HAP-1 (cell line): Measurements from ENCODE around the gene ASPHD1.
"Not testable (repeated sequence)": the region's sequence is repeated elsewhere in the genome, so short reads cannot be mapped to it uniquely, and the experiment has no call there.

ENCODE experiments used
- DNase-seq, 2 experiments: peaks; one replicate each; pipeline ENCODE4 v3.0.0-alpha.2; 2016 to 2020; ENCODE audit warnings: low spot score in 2 of 2
- H3K27me3 ChIP-seq: fragments of 250-450 bp; sonication (Bioruptor Pico); 2 replicates; pipeline ENCODE4 v1.5.1; 2020; ENCODE audit warnings: low read depth, mild to moderate bottlenecking, moderate library complexity
- H3K36me3 ChIP-seq: fragments of 250-450 bp; sonication (Bioruptor Pico); replicated peaks from 2 replicates; pipeline ENCODE4 v1.5.1; 2020; ENCODE audit warnings: mild to moderate bottlenecking
- H3K4me1 ChIP-seq: fragments of 250-450 bp; sonication (Bioruptor Pico); 2 replicates; pipeline ENCODE4 v1.5.1; 2020; ENCODE audit warnings: mild to moderate bottlenecking
- H3K4me3 ChIP-seq: fragments of 250-450 bp; sonication (Bioruptor Pico); 2 replicates; pipeline ENCODE4 v1.5.1; 2020; ENCODE audit warnings: mild to moderate bottlenecking, moderate library complexity
- H3K9me3 ChIP-seq: fragments of 250-450 bp; sonication (Bioruptor Pico); 2 replicates; pipeline ENCODE4 v1.5.1; 2020; ENCODE audit warnings: mild to moderate bottlenecking, moderate library complexity
- in situ Hi-C: fragments of 300-500 bp; cut with MboI; formaldehyde crosslinking; loops from 3 replicates; pipeline ENCODE4 v1.14.3; 2020; ENCODE audit warnings: low sequenced_read_pairs, inconsistent platforms, mixed read lengths

The ASPHD1 gene

GRCh38 chr16:29868396-29869009 lies 31.8 kb upstream of the ASPHD1 start:
- peak in 1 of 2 experiments; percentile 21 for DNase-seq
- H3K9me3 ChIP-seq: no peaks in the 10 kb centered on the region
- H3K36me3 ChIP-seq: no peaks in the 10 kb centered on the region
- H3K4me3 ChIP-seq: no peak overlapping the region
- in situ Hi-C loops: no loop called here
- H3K4me1 ChIP-seq: 0 out of 2 replicates have a peak, but pooled peaks cover 3% of the 10 kb centered on the region
- no peaks in the 10 kb centered on the region for H3K27me3 ChIP-seq

DNA sequence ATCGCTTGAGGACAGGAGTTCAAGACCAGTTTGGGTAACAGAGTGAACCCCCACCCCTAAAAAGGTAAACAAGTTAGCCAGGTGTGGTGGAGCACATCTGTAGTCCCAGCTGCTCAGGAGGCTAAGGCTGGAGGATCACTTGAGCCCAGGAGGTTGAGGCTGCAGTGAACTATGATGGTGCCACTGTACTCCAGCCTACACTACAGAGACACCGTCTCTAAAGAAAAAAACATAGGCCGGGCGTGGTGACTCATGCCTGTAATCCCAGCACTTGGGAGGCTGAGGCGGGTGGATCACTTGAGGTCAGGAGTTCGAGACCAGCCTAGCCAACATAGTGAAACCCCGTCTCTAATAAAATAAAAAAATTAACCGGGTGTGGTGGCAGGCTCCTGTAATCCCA lies 31.2 kb upstream of the ASPHD1 start:
- H3K36me3 ChIP-seq, in situ Hi-C loops, DNase-seq, H3K27me3 ChIP-seq, H3K4me1 ChIP-seq, H3K4me3 ChIP-seq, H3K9me3 ChIP-seq: not testable (repeated sequence)

- Histone ChIP-seq H3K4me1 (no peaks in the 10 kb centered on the region), H3K9me3 (no peaks in the 10 kb centered on the region), H3K36me3 (no peaks in the 10 kb centered on the region), H3K27me3 (no peaks in the 10 kb centered on the region), H3K4me3 (no peak overlapping the region)
- in situ Hi-C loops: no loop called here
- DNase-seq: no peak
Measured at GRCh38 chr16:29871822-29872546, 28.3 kb upstream of the ASPHD1 start.

GRCh38 chr16:29873319-29873718 lies 27.0 kb upstream of the ASPHD1 start:
- no peak overlapping the region for H3K4me3 ChIP-seq
- no peaks in the 10 kb centered on the region for H3K36me3 ChIP-seq
- no peak for DNase-seq
- H3K4me1 ChIP-seq: no peaks in the 10 kb centered on the region
- 0 out of 2 replicates have a peak, but pooled peaks cover 2% of the 10 kb centered on the region for H3K9me3 ChIP-seq
- H3K27me3 ChIP-seq: no peaks in the 10 kb centered on the region
- in situ Hi-C loops: no loop called here

DNA sequence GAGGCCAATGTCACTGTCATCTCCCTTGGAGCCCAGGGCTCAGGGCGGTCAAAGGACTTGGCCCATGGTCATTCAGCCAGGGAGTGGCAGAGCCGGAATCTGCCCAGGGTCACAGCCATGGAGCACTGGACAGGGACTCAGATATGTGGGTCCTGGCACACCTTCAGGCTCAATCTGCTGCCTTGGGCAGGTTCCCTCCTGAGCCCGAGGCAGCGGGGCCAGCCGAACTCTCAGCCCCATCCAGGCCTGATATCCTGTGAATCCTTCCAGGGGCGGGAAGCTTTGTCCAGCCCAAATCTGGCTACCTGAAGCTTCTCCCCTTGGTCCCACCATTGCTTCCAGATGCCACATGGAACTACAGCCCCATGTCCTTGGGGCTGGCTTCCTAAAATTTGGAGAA lies 25.1 kb upstream of the ASPHD1 start:
- Histone ChIP-seq H3K4me1 (no peaks in the 10 kb centered on the region), H3K36me3 (no peaks in the 10 kb centered on the region), H3K4me3 (no peak overlapping the region), H3K9me3 (0 out of 2 replicates have a peak, but pooled peaks cover 2% of the 10 kb centered on the region), H3K27me3 (no peaks in the 10 kb centered on the region)
- DNase-seq: no peak
- in situ Hi-C loops: no loop called here

GRCh38 chr16:29876217-29876593 lies 24.1 kb upstream of the ASPHD1 start:
- no peaks in the 10 kb centered on the region for H3K36me3 ChIP-seq
- no peak overlapping the region for H3K4me3 ChIP-seq
- no peaks in the 10 kb centered on the region for H3K27me3 ChIP-seq
- in situ Hi-C loops: no loop called here
- DNase-seq: no peak
- no peaks in the 10 kb centered on the region for H3K4me1 ChIP-seq
- 0 out of 2 replicates have a peak, but pooled peaks cover 2% of the 10 kb centered on the region for H3K9me3 ChIP-seq

GRCh38 chr16:29876594-29877249 lies 23.6 kb upstream of the ASPHD1 start:
- no peak overlapping the region for H3K4me3 ChIP-seq
- DNase-seq: peak in 1 of 2 experiments; percentile 40
- H3K4me1 ChIP-seq: no peaks in the 10 kb centered on the region
- no peaks in the 10 kb centered on the region for H3K27me3 ChIP-seq
- in situ Hi-C loops: no loop called here
- H3K9me3 ChIP-seq: 0 out of 2 replicates have a peak, but pooled peaks cover 2% of the 10 kb centered on the region
- no peaks in the 10 kb centered on the region for H3K36me3 ChIP-seq

DNA sequence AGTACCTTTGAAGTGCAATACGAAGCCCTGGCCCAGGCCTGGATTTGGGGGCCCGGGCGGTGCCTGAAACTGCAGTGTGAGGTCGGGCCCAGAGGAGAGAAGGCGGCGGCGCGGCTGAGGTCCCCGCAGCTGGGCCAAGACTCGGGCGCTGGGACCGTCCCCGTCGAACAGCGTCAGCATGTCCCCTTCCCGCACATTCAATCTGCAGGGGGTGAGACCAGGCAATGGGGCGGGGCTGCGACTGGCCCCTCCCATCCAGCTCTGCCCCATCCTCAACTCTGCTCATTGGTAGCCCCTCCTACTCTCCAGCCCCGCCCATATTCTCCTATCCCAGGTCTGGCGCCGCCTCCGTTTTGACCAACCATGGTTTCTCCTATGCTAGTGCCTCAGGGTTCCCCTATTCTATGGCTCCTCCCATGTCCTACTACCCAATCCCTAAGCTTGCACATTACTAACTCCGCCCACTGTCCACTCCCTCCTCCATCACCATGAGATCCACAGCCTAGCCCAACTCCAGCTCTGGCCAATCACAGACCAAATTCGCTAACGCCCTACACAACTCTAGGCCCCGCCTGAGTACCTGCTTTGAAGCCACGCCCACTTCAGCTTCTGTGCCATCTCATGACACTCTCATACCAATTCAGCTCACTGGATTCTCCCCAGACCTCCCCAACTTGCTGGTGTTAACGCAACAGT lies 22.9 kb upstream of the ASPHD1 start:
- peak in 1 of 2 experiments; percentile 72 for DNase-seq
- Histone ChIP-seq H3K27me3 (no peaks in the 10 kb centered on the region), H3K9me3 (0 out of 2 replicates have a peak, but pooled peaks cover 2% of the 10 kb centered on the region), H3K36me3 (no peaks in the 10 kb centered on the region), H3K4me1 (no peaks in the 10 kb centered on the region), H3K4me3 (no peak overlapping the region)
- in situ Hi-C loops: no loop called here

DNA sequence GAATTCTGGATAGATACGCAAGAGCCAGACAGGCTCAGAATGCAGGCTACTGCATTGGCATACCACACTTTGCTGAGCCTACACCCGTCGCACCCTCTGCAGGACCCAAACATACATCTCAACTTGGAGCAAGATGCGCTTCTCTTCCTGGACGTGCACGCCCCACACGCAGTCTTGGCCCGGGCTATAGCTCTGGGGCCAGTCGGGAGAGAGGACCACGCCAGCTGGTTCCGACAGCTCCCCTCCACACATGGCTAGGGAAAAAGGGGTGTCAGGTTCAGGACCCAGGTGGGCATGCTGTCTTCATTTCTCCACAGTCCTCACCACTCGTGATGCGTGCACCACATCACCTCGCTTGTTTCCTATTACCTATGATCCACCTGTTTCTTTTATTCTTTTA lies 22.1 kb upstream of the ASPHD1 start:
- Histone ChIP-seq H3K36me3 (no peaks in the 10 kb centered on the region), H3K27me3 (no peaks in the 10 kb centered on the region), H3K4me1 (no peaks in the 10 kb centered on the region), H3K4me3 (no peak overlapping the region), H3K9me3 (0 out of 2 replicates have a peak, but pooled peaks cover 2% of the 10 kb centered on the region)
- in situ Hi-C loops: no loop called here
- DNase-seq: no peak

DNA sequence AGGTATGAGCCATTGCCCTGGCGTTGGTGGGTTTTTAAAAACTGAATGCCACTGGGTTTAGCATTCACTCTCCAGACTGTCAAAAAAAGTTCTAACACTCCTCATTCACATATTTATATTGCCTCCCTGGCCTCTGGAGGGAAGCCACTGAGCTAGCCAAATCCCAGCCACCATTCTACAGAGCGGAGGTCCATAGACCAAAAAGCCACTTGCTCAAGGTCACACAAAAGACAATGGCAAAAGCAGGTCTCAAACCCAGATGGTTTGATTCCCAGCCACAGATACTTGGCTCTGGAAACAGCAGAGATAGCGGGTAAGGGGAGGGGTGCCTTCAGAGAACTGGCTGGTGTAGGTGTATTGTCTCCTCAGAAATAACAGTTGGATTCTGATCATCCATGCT lies 19.2 kb upstream of the ASPHD1 start:
- Histone ChIP-seq H3K9me3 (0 out of 2 replicates have a peak, but pooled peaks cover 2% of the 10 kb centered on the region), H3K4me3 (no peak overlapping the region), H3K36me3 (no peaks in the 10 kb centered on the region), H3K4me1 (no peaks in the 10 kb centered on the region), H3K27me3 (no peaks in the 10 kb centered on the region)
- DNase-seq: no peak
- in situ Hi-C loops: no loop called here

- Histone ChIP-seq H3K9me3 (no peaks in the 10 kb centered on the region), H3K36me3 (no peaks in the 10 kb centered on the region), H3K4me3 (no peak overlapping the region), H3K4me1 (no peaks in the 10 kb centered on the region), H3K27me3 (no peaks in the 10 kb centered on the region)
- no peak for DNase-seq
- in situ Hi-C loops: no loop called here
Measured at GRCh38 chr16:29883987-29884386, 16.3 kb upstream of the ASPHD1 start.

DNA sequence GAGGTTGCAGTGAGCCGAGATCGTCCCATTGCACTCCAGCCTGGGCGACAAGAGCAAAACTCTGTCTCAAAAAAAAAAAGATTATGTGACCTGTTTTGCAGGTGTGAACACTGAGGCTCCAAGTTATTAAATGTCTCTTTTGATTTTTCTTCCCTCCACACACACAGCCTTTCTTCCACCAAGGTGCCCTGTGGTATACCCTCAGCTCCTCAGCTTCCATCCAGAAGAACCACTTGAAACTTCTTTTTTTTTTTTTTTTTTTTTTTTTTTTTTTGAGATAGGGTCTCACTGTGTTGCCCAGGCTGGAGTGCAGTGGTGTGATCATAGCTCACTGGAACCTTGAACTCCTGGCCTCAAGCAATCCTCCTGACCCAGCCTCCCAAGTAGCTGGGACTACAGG lies 10.9 kb upstream of the ASPHD1 start:
- DNase-seq, H3K36me3 ChIP-seq, H3K4me1 ChIP-seq, H3K9me3 ChIP-seq, in situ Hi-C loops, H3K4me3 ChIP-seq, H3K27me3 ChIP-seq: not testable (repeated sequence)

DNA sequence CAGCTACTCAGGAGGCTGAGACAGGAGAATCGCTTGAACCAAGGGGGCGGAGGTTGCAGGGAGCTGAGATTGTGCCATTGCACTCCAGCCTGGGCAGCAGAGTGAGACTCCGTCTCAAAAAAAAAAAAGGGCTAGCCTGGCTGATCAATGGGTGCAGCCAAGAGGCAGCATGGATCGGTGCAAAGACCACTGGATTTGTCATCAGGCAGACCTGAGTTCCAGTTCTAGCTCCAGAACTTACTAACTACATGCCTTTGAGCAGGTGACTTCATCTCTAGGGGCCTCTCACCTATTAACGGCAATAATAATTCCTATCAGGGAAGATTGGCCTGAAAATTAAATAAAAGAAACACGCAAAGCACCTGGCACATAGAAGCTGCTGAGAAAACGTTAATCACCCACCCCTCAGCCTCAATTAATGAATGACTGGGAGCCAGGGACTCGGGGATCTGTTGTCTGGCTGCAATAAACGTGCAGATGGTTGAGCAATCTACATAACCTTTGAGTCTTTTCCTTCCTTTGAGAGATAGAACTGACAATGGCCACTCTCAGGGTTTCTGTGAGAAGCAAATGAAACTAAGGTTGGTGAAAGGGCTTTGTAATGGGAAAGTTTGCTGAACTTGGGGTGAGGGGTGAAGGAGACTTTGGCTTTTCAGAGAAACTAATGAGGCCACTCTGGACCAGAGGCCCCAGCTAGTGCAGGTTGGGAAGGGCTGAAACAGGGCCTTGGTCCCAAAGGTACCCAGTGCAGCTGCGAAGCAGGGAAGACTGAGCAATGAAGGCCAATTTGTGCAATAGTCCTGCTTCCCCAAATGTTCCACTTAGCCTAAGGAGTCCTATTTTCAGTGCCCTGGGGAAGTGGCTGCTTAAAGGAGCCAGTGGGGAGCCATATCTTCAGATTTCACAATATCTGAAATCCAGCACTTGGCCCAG lies 8.5 kb upstream of the ASPHD1 start:
- no peaks in the 10 kb centered on the region for H3K36me3 ChIP-seq
- H3K4me3 ChIP-seq: no peak overlapping the region

More for the DNA sequence above, 8.5 kb upstream of the ASPHD1 start:
- no peaks in the 10 kb centered on the region for H3K4me1 ChIP-seq
- H3K9me3 ChIP-seq: no peaks in the 10 kb centered on the region
- in situ Hi-C loops: no loop called here
- H3K27me3 ChIP-seq: no peaks in the 10 kb centered on the region
- no peak for DNase-seq
